Smooth muscle cell (in vitro differentiated cells): ENCODE results near the gene NDFIP1. TPM values are rescaled to one million over a fixed set of nuclear protein-coding genes. Genes with fewer than 3 reads are reported as not detected.

Source experiments
- DNase-seq: peaks from one replicate; lab custom pipeline; 2025; ENCODE audit not compliant: unreplicated experiment; lab: John Stamatoyannopoulos, UW
- H2AFZ ChIP-seq: fragments of 200-600 bp; sonication (generic); 2 replicates; pipeline ENCODE4 v1.6.0; 2016; ENCODE audit warnings: antibody characterized with exemption, low read depth, mild to moderate bottlenecking
- H3F3A ChIP-seq: fragments of 200-600 bp; sonication (generic); 2 replicates; pipeline ENCODE4 v1.6.0; 2017; ENCODE audit warnings: antibody characterized with exemption, low read depth
- H3K27ac ChIP-seq: fragments of 200-600 bp; sonication (generic); 2 replicates; pipeline ENCODE4 v1.5.1; 2016; ENCODE audit warnings: low read depth, mild to moderate bottlenecking
- H3K27me3 ChIP-seq: fragments of 200-600 bp; sonication (generic); 2 replicates; pipeline ENCODE4 v1.6.1; 2016; ENCODE audit warnings: low read depth, mild to moderate bottlenecking
- H3K36me3 ChIP-seq: fragments of 200-600 bp; sonication (generic); 2 replicates; pipeline ENCODE4 v1.5.1; 2016; ENCODE audit warnings: low read depth
- H3K4me1 ChIP-seq: fragments of 200-600 bp; sonication (generic); 2 replicates; pipeline ENCODE4 v1.5.1; 2016; ENCODE audit warnings: low read depth
- H3K4me2 ChIP-seq: fragments of 200-600 bp; sonication (generic); 2 replicates; pipeline ENCODE4 v1.6.0; 2016; ENCODE audit warnings: mild to moderate bottlenecking
- H3K4me3 ChIP-seq: fragments of 200-600 bp; sonication (generic); 2 replicates; pipeline ENCODE4 v1.5.1; 2016; ENCODE audit warnings: mild to moderate bottlenecking
- H3K79me2 ChIP-seq: fragments of 200-600 bp; sonication (generic); 2 replicates; pipeline ENCODE4 v1.6.0; 2016; ENCODE audit warnings: low read depth, mild to moderate bottlenecking
- H3K9ac ChIP-seq: fragments of 200-600 bp; sonication (generic); 2 replicates; pipeline ENCODE4 v1.6.0; 2016; ENCODE audit warnings: low read depth
- H3K9me3 ChIP-seq: fragments of 200-600 bp; sonication (generic); replicated peaks from 2 replicates; pipeline ENCODE4 v1.5.1; 2016; ENCODE audit warnings: low read depth
- H4K20me1 ChIP-seq: fragments of 200-600 bp; sonication (generic); 2 replicates; pipeline ENCODE4 v1.6.0; 2016; ENCODE audit warnings: low read depth
- CTCF ChIP-seq: fragments of 200-600 bp; sonication (generic); IDR thresholded peaks from 2 replicates; pipeline ENCODE4 v1.5.1; 2017; ENCODE audit warnings: borderline replicate concordance, mild to moderate bottlenecking, antibody characterized with exemption; ENCODE audit not compliant: insufficient read depth, poor library complexity, severe bottlenecking
- WGBS: methylation state at CpG from one replicate; pipeline ENCODE4 v1.1.7; 2016; ENCODE audit warnings: low lambda C conversion rate; 5-methylcytosine and 5-hydroxymethylcytosine counted together
- polyA plus RNA-seq: library from polyadenylated mRNA; unstranded; fragments of >200 nt; fragmentation: Nextera tagmentation; extraction: Ambion mirVana; gene quantifications from 2 replicates; pipeline ENCODE4 v1.2.1, GENCODE V29; 2016
- total RNA-seq: library from RNA; depleted of rRNA; stranded (reverse); fragments of >200 nt; gene quantifications from 2 replicates; pipeline ENCODE4 v1.2.3, GENCODE V29; 2014

NDFIP1 gene
- total and polyA plus RNA-seq, 2 experiments from 2014 or later: 44.5 to 71.6 TPM

- no peaks in the 10 kb centered on the region for H3K27me3 ChIP-seq
- no peaks in the 10 kb centered on the region for H3K4me1 ChIP-seq
- no peak overlapping the region for H3K27ac ChIP-seq
- H4K20me1 ChIP-seq: no peaks in the 10 kb centered on the region
- no peaks in the 10 kb centered on the region for H3K36me3 ChIP-seq
- H3F3A ChIP-seq: no peaks in the 10 kb centered on the region
- DNase-seq: no peak
- no peaks in the 10 kb centered on the region for H3K79me2 ChIP-seq
- H3K9ac ChIP-seq: no peak overlapping the region
- no peak for TF ChIP-seq CTCF
- WGBS: 91% methylated on average over 7 of the region's 7 CpGs
- H3K9me3 ChIP-seq: no peaks in the 10 kb centered on the region
- no peak overlapping the region for H3K4me2 ChIP-seq
- no peak overlapping the region for H2AFZ ChIP-seq
- H3K4me3 ChIP-seq: no peak overlapping the region
Observed at GRCh38 chr5:142100307-142100706, 8.3 kb upstream of the NDFIP1 start.

GRCh38 chr5:142102980-142103740, 5.4 kb upstream of the NDFIP1 start:
- Histone ChIP-seq H3K9ac (no peak overlapping the region), H3K36me3 (no peaks in the 10 kb centered on the region), H3K9me3 (no peaks in the 10 kb centered on the region), H3K27ac (no peak overlapping the region), H3F3A (no peaks in the 10 kb centered on the region), H3K4me2 (no peak overlapping the region), H2AFZ (no peak overlapping the region), H3K27me3 (no peaks in the 10 kb centered on the region), H4K20me1 (no peaks in the 10 kb centered on the region), H3K4me3 (no peak overlapping the region), H3K4me1 (no peaks in the 10 kb centered on the region), H3K79me2 (no peaks in the 10 kb centered on the region)
- TF ChIP-seq CTCF: no peak
- no peak for DNase-seq
- WGBS: 81% methylated on average over 7 of the region's 7 CpGs

GRCh38 chr5:142104491-142104890, 4.1 kb upstream of the NDFIP1 start:
- H3K9ac ChIP-seq: no peak overlapping the region
- DNase-seq: no peak
- H4K20me1 ChIP-seq: peaks cover 2% of the 10 kb centered on the region
- H3K4me2 ChIP-seq: no peak overlapping the region
- H3K4me1 ChIP-seq: no peaks in the 10 kb centered on the region
- H3K27ac ChIP-seq: no peak overlapping the region
- H3K27me3 ChIP-seq: no peaks in the 10 kb centered on the region
- H3F3A ChIP-seq: peaks cover 3% of the 10 kb centered on the region
- TF ChIP-seq CTCF: no peak
- H3K36me3 ChIP-seq: no peaks in the 10 kb centered on the region
- WGBS: 86% methylated on average over 4 of the region's 4 CpGs
- peaks cover 2% of the 10 kb centered on the region for H3K79me2 ChIP-seq
- no peak overlapping the region for H2AFZ ChIP-seq
- H3K9me3 ChIP-seq: no peaks in the 10 kb centered on the region
- H3K4me3 ChIP-seq: no peak overlapping the region

- H3K4me2 ChIP-seq: no peak overlapping the region
- peaks cover 12% of the 10 kb centered on the region for H3F3A ChIP-seq
- no peak overlapping the region for H3K4me3 ChIP-seq
- DNase-seq: no peak
- H3K79me2 ChIP-seq: peaks cover 16% of the 10 kb centered on the region
- no peak overlapping the region for H3K9ac ChIP-seq
- TF ChIP-seq CTCF: no peak
- H3K36me3 ChIP-seq: no peaks in the 10 kb centered on the region
- no peaks in the 10 kb centered on the region for H3K9me3 ChIP-seq
- no peaks in the 10 kb centered on the region for H3K27me3 ChIP-seq
- WGBS: 51% methylated on average over 3 of the region's 3 CpGs
- peaks cover 11% of the 10 kb centered on the region for H3K4me1 ChIP-seq
- H2AFZ ChIP-seq: no peak overlapping the region
- peaks cover 17% of the 10 kb centered on the region for H4K20me1 ChIP-seq
- no peak overlapping the region for H3K27ac ChIP-seq
Observed at GRCh38 chr5:142106061-142106460, 2.5 kb upstream of the NDFIP1 start.
